ENCODE results near the gene CYP46A1.

DNA sequence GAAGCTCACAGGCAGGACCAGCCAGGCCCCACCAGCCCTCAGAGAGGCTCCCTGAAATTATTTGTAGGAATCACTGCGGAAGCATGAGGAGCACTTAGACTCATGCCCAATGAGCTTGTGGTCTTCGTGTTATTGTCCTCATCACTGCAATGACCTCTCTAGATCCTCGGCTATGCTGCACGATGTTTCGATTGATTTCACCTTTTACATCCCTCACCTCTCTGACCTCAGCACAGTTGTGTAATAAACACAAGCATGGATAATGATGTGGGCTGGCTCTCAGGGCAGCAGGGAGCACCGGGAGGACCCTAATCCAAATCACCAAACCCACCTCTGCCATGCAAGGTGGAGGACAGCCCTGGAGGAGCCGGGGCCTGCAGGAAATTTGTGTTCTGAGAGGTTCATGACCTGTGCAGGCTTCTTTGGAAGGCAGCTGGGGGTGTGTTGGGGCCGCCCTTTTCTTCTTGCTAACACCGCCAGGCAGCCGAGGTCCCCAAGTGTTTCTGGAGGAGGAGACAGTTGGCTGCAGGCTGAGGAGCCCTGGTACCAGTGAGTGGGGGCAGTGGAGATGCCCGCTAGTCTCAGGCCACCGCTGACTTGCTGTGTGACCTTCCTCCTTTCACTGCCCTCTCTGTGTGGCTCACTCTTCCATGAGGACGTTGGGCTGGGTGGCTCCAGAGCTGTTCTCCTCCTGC, 79.6 kb downstream of the CYP46A1 start:
- TF ChIP-seq POLR2A (IDR thresholded peaks at IDR 0.05; ENCODE audit: low read depth, low read length), result no peak
- no peak for TF ChIP-seq TAF1 (IDR thresholded peaks at IDR 0.05; ENCODE audit: low read depth, low read length)
